ENCODE results near the gene PTPRK.

GRCh38 chr6:128370072-128370471 lies 150.3 kb downstream of the PTPRK start:
- TF ChIP-seq POLR2A (IDR thresholded peaks at IDR 0.05), result no peak
- TF ChIP-seq CTCF (IDR thresholded peaks at IDR 0.05), result no peak
- no peak for TF ChIP-seq EP300 (IDR thresholded peaks at IDR 0.05)
- TF ChIP-seq POLR2AphosphoS5 (IDR thresholded peaks at IDR 0.05), result no peak

All from suprapubic skin (tissue), 4 donors.